Measurements from ENCODE around the gene TMEM82. TPM values are rescaled to one million over a fixed set of nuclear protein-coding genes. Genes with fewer than 3 reads are reported as not detected.

Gene TMEM82
- total and polyA plus RNA-seq, 2 experiments from 2014 or later = 11.9 to 16.4 TPM

GRCh38 chr1:15726508-15726907, 15.8 kb upstream of the TMEM82 start:
- H3K36me3 ChIP-seq (replicated peaks; ENCODE audit: insufficient read depth, low read depth) = no peaks in the 10 kb centered on the region

GRCh38 chr1:15727021-15727420, 15.3 kb upstream of the TMEM82 start:
- Histone ChIP-seq H4K20me1 (ENCODE audit: insufficient read depth, poor library complexity, severe bottlenecking) (no peaks in the 10 kb centered on the region), H3K4me2 (no peak overlapping the region), H3K36me3 (replicated peaks; ENCODE audit: insufficient read depth, low read depth) (no peaks in the 10 kb centered on the region), H3K9me3 (ENCODE audit: low read depth) (no peaks in the 10 kb centered on the region), H2AFZ (no peak overlapping the region), H3K4me3 (no peak overlapping the region), H3K4me1 (ENCODE audit: insufficient read depth) (no peaks in the 10 kb centered on the region), H3K9me2 (replicated peaks; ENCODE audit: insufficient read depth) (no peaks in the 10 kb centered on the region), H3K79me2 (no peaks in the 10 kb centered on the region), H3K27ac (no peak overlapping the region), H3K27me3 (no peaks in the 10 kb centered on the region)
- no peak for TF ChIP-seq EZH2 (IDR thresholded peaks at IDR 0.05; ENCODE audit: borderline replicate concordance)
- WGBS (ENCODE audit: low lambda C conversion rate, missing lambda C conversion rate) = 97% methylated on average over 19 of the region's 21 CpGs
- DNase-seq (ENCODE audit: low spot score) = no peak

More at GRCh38 chr1:15726508-15726907, 15.8 kb upstream of the TMEM82 start:
- Histone ChIP-seq H3K9me3 (ENCODE audit: low read depth) (no peaks in the 10 kb centered on the region), H3K4me2 (no peak overlapping the region), H3K79me2 (no peaks in the 10 kb centered on the region), H3K27me3 (no peaks in the 10 kb centered on the region), H2AFZ (no peak overlapping the region), H3K4me1 (ENCODE audit: insufficient read depth) (no peaks in the 10 kb centered on the region), H3K4me3 (no peak overlapping the region), H4K20me1 (ENCODE audit: insufficient read depth, poor library complexity, severe bottlenecking) (no peaks in the 10 kb centered on the region), H3K9me2 (replicated peaks; ENCODE audit: insufficient read depth) (no peaks in the 10 kb centered on the region), H3K27ac (no peak overlapping the region)
- TF ChIP-seq EZH2 (IDR thresholded peaks at IDR 0.05; ENCODE audit: borderline replicate concordance) (no peak), EZH2phosphoT487 (IDR thresholded peaks at IDR 0.05; ENCODE audit: low read depth, severe bottlenecking, unreplicated experiment) (no peak), CTCF (IDR thresholded peaks at IDR 0.05; ENCODE audit: poor library complexity) (no peak)
- no peak for DNase-seq (ENCODE audit: low spot score)
- 92% methylated on average over 9 of the region's 9 CpGs for WGBS (ENCODE audit: low lambda C conversion rate, missing lambda C conversion rate)

DNA sequence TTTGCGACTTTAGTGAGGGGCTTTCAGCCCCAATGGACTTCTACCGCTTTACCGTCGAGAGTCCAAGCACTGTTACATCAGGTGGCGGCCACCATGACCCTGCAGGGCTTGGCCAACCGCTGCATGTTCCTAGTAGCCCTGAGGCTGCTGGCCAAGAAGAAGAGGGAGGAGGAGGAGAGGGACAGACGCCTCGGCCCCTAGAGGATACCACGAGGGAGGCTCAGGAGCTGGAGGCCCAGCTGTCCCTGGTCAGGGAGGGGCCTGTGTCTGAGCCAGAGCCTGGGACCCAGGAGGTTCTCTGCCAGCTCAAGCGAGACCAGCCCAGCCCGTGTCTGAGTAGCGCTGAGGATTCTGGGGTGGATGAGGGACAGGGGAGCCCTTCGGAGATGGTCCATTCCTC, 14.9 kb upstream of the TMEM82 start:
- TF ChIP-seq CTCF (IDR thresholded peaks at IDR 0.05; ENCODE audit: poor library complexity) (no peak), EZH2 (IDR thresholded peaks at IDR 0.05; ENCODE audit: borderline replicate concordance) (no peak), EZH2phosphoT487 (IDR thresholded peaks at IDR 0.05; ENCODE audit: low read depth, severe bottlenecking, unreplicated experiment) (no peak)
- no peak overlapping the region for H3K27ac ChIP-seq
- no peak for DNase-seq (ENCODE audit: low spot score)
- no peak overlapping the region for H3K4me2 ChIP-seq
- H2AFZ ChIP-seq = no peak overlapping the region
- no peaks in the 10 kb centered on the region for H3K27me3 ChIP-seq
- H3K4me1 ChIP-seq (ENCODE audit: insufficient read depth) = no peaks in the 10 kb centered on the region
- no peaks in the 10 kb centered on the region for H3K36me3 ChIP-seq (replicated peaks; ENCODE audit: insufficient read depth, low read depth)
- H3K4me3 ChIP-seq = no peak overlapping the region
- no peaks in the 10 kb centered on the region for H4K20me1 ChIP-seq (ENCODE audit: insufficient read depth, poor library complexity, severe bottlenecking)
- WGBS (ENCODE audit: low lambda C conversion rate, missing lambda C conversion rate) = 96% methylated on average over 13 of the region's 13 CpGs
- H3K79me2 ChIP-seq = no peaks in the 10 kb centered on the region
- no peaks in the 10 kb centered on the region for H3K9me3 ChIP-seq (ENCODE audit: low read depth)
- H3K9me2 ChIP-seq (replicated peaks; ENCODE audit: insufficient read depth) = no peaks in the 10 kb centered on the region

- H4K20me1 ChIP-seq (ENCODE audit: insufficient read depth, poor library complexity, severe bottlenecking) = no peaks in the 10 kb centered on the region
- TF ChIP-seq EZH2phosphoT487 (IDR thresholded peaks at IDR 0.05; ENCODE audit: low read depth, severe bottlenecking, unreplicated experiment) (no peak), EZH2 (IDR thresholded peaks at IDR 0.05; ENCODE audit: borderline replicate concordance) (no peak), CTCF (IDR thresholded peaks at IDR 0.05; ENCODE audit: poor library complexity) (no peak)
- no peak overlapping the region for H2AFZ ChIP-seq
- H3K27ac ChIP-seq = no peak overlapping the region
- H3K4me1 ChIP-seq (ENCODE audit: insufficient read depth) = no peaks in the 10 kb centered on the region
- no peaks in the 10 kb centered on the region for H3K27me3 ChIP-seq
- WGBS (ENCODE audit: low lambda C conversion rate, missing lambda C conversion rate) = 94% methylated on average over 23 of the region's 23 CpGs
- no peak overlapping the region for H3K4me2 ChIP-seq
- H3K9me2 ChIP-seq (replicated peaks; ENCODE audit: insufficient read depth) = no peaks in the 10 kb centered on the region
- no peak for DNase-seq (ENCODE audit: low spot score)
- H3K9me3 ChIP-seq (ENCODE audit: low read depth) = no peaks in the 10 kb centered on the region
- no peak overlapping the region for H3K4me3 ChIP-seq
- H3K36me3 ChIP-seq (replicated peaks; ENCODE audit: insufficient read depth, low read depth) = no peaks in the 10 kb centered on the region
- no peaks in the 10 kb centered on the region for H3K79me2 ChIP-seq
These were observed 14.3 kb upstream of the TMEM82 start for GRCh38 chr1:15727866-15728534.

Measured in hepatocyte (in vitro differentiated cells).